ENCODE data around the gene TRPM3. TPM values are rescaled to one million over a fixed set of nuclear protein-coding genes. Genes with fewer than 3 reads are reported as not detected.

Gene TRPM3
- total RNA-seq, 2 experiments from 2014 or later, result not detected

GRCh38 chr9:70567511-70567910 is 553.9 kb downstream of the TRPM3 start:
- CTCF ChIA-PET, result no interaction called here
- no peak overlapping the region for H3K4me3 Mint-ChIP-seq
- peaks cover 39% of the 10 kb centered on the region for H3K4me1 Mint-ChIP-seq (ENCODE audit: low read depth)
- no peaks in the 10 kb centered on the region for H3K27me3 Mint-ChIP-seq
- intact Hi-C loops (cut with micrococcal nuclease), result loop anchor here (10.0 kb wide), 1 partner anchor 1393 kb away; the partner anchor contains the start of gene TJP2
- no peak for DNase-seq
- H3K36me3 Mint-ChIP-seq, result no peaks in the 10 kb centered on the region
- no peaks in the 10 kb centered on the region for H3K9me3 Mint-ChIP-seq
- H3K27ac Mint-ChIP-seq, result no peak overlapping the region
- POLR2A ChIA-PET, result interaction anchor here (0.7 kb wide), 1 partner anchor 47 kb away, joined by 3 read pairs; no protein-coding TSS in a partner anchor

- intact Hi-C loops (cut with micrococcal nuclease), result loop anchor here (10.0 kb wide), 1 partner anchor 1392 kb away; the partner anchor contains the start of gene TJP2
Measured at GRCh38 chr9:70566751-70567150, 554.7 kb downstream of the TRPM3 start.

GRCh38 chr9:70566066-70566465 is 555.4 kb downstream of the TRPM3 start:
- Mint-ChIP-seq H3K4me3 (no peak overlapping the region), H3K9me3 (no peaks in the 10 kb centered on the region), H3K4me1 (ENCODE audit: low read depth) (peaks cover 43% of the 10 kb centered on the region), H3K36me3 (no peaks in the 10 kb centered on the region), H3K27ac (peak overlapping the region; percentile 15), H3K27me3 (no peaks in the 10 kb centered on the region)
- peak; percentile 42 for DNase-seq
- ChIA-PET POLR2A (interaction anchor here (1.0 to 1.4 kb wide), 2 partner anchors 147 to 152 kb away, joined by 3 to 4 read pairs; partner anchors contain the start of gene KLF9), CTCF (interaction anchor here (0.7 to 1.2 kb wide), 2 partner anchors 36 to 226 kb away, joined by 3 to 6 read pairs; no protein-coding TSS in a partner anchor)
- intact Hi-C loops (cut with micrococcal nuclease), result loop anchor here (10.0 kb wide), 1 partner anchor 1391 kb away; the partner anchor contains the start of gene TJP2

More at GRCh38 chr9:70566751-70567150, 554.7 kb downstream of the TRPM3 start:
- H3K27ac Mint-ChIP-seq, result no peak overlapping the region
- no peaks in the 10 kb centered on the region for H3K36me3 Mint-ChIP-seq
- no peaks in the 10 kb centered on the region for H3K9me3 Mint-ChIP-seq
- POLR2A ChIA-PET, result interaction anchor here (0.7 to 1.4 kb wide), 2 partner anchors 47 to 152 kb away, joined by 3 read pairs; partner anchors contain the start of gene KLF9
- H3K27me3 Mint-ChIP-seq, result no peaks in the 10 kb centered on the region
- CTCF ChIA-PET, result interaction anchor here (0.7 to 1.2 kb wide), 2 partner anchors 36 to 226 kb away, joined by 3 to 6 read pairs; no protein-coding TSS in a partner anchor
- H3K4me1 Mint-ChIP-seq (ENCODE audit: low read depth), result peaks cover 43% of the 10 kb centered on the region
- no peak overlapping the region for H3K4me3 Mint-ChIP-seq
- no peak for DNase-seq

- CTCF ChIA-PET, result interaction anchor here (0.9 kb wide), 1 partner anchor 38 kb away, joined by 3 read pairs; no protein-coding TSS in a partner anchor
- Mint-ChIP-seq H3K27ac (peak overlapping the region; percentile 88), H3K9me3 (no peaks in the 10 kb centered on the region), H3K4me1 (ENCODE audit: low read depth) (peaks cover 43% of the 10 kb centered on the region), H3K4me3 (peak overlapping the region; percentile 38), H3K27me3 (no peaks in the 10 kb centered on the region), H3K36me3 (no peaks in the 10 kb centered on the region)
- DNase-seq, result no peak
- POLR2A ChIA-PET, result interaction anchor here (1.2 to 4.1 kb wide), 5 partner anchors 36 to 153 kb away, joined by 3 to 34 read pairs (median 17); no protein-coding TSS in a partner anchor
- intact Hi-C loops (cut with micrococcal nuclease), result loop anchor here (1.0 to 10.0 kb wide), 5 partner anchors 144 to 1390 kb away; partner anchors contain the start of genes CEMIP2, SMC5 and TJP2
Measured at GRCh38 chr9:70564468-70565335, 556.7 kb downstream of the TRPM3 start.

GRCh38 chr9:70563431-70564204 is 557.8 kb downstream of the TRPM3 start:
- no peaks in the 10 kb centered on the region for H3K9me3 Mint-ChIP-seq
- DNase-seq, result peak; percentile 81
- H3K4me1 Mint-ChIP-seq (ENCODE audit: low read depth), result peaks cover 47% of the 10 kb centered on the region
- H3K27ac Mint-ChIP-seq, result peak overlapping the region; percentile 88
- POLR2A ChIA-PET, result interaction anchor here (0.7 to 4.1 kb wide), 6 partner anchors 37 to 152 kb away, joined by 3 to 34 read pairs (median 10); no protein-coding TSS in a partner anchor
- peak overlapping the region; percentile 38 for H3K4me3 Mint-ChIP-seq
- CTCF ChIA-PET, result interaction anchor here (0.9 to 1.1 kb wide), 4 partner anchors 39 to 170 kb away, joined by 3 to 4 read pairs (median 3); no protein-coding TSS in a partner anchor
- no peaks in the 10 kb centered on the region for H3K36me3 Mint-ChIP-seq
- no peaks in the 10 kb centered on the region for H3K27me3 Mint-ChIP-seq
- intact Hi-C loops (cut with micrococcal nuclease), result loop anchor here (1.0 to 10.0 kb wide), 11 partner anchors 14 to 1389 kb away; partner anchors contain the start of genes CEMIP2, SMC5 and TJP2

GRCh38 chr9:70563010-70563409 is 558.4 kb downstream of the TRPM3 start:
- ChIA-PET POLR2A (interaction anchor here (0.7 to 4.1 kb wide), 5 partner anchors 38 to 151 kb away, joined by 3 to 34 read pairs (median 17); no protein-coding TSS in a partner anchor), CTCF (interaction anchor here (0.7 to 1.1 kb wide), 4 partner anchors 39 to 170 kb away, joined by 3 to 5 read pairs (median 4); no protein-coding TSS in a partner anchor)
- Mint-ChIP-seq H3K36me3 (no peaks in the 10 kb centered on the region), H3K9me3 (no peaks in the 10 kb centered on the region), H3K4me1 (ENCODE audit: low read depth) (peaks cover 47% of the 10 kb centered on the region), H3K27me3 (no peaks in the 10 kb centered on the region), H3K27ac (peak overlapping the region; percentile 88), H3K4me3 (peak overlapping the region; percentile 17)
- intact Hi-C loops (cut with micrococcal nuclease), result loop anchor here (1.0 to 10.0 kb wide), 8 partner anchors 14 to 1388 kb away; partner anchors contain the start of genes CEMIP2 and TJP2
- DNase-seq, result no peak

- Mint-ChIP-seq H3K27ac (no peak overlapping the region), H3K27me3 (no peaks in the 10 kb centered on the region), H3K9me3 (no peaks in the 10 kb centered on the region), H3K36me3 (no peaks in the 10 kb centered on the region), H3K4me3 (no peak overlapping the region), H3K4me1 (ENCODE audit: low read depth) (peaks cover 44% of the 10 kb centered on the region)
- intact Hi-C loops (cut with micrococcal nuclease), result loop anchor here (5.0 to 10.0 kb wide), 2 partner anchors 1205 to 1387 kb away; partner anchors contain the start of genes CEMIP2 and TJP2
- no peak for DNase-seq
- POLR2A ChIA-PET, result interaction anchor here (2.9 to 4.1 kb wide), 2 partner anchors 42 to 142 kb away, joined by 17 to 34 read pairs; no protein-coding TSS in a partner anchor
- CTCF ChIA-PET, result interaction anchor here (1.6 kb wide), 1 partner anchor 10 kb away, joined by 4 read pairs; no protein-coding TSS in a partner anchor
Measured at GRCh38 chr9:70561786-70562395, 559.5 kb downstream of the TRPM3 start.

GRCh38 chr9:70561111-70561510 is 560.3 kb downstream of the TRPM3 start:
- Mint-ChIP-seq H3K4me3 (no peak overlapping the region), H3K27ac (no peak overlapping the region), H3K4me1 (ENCODE audit: low read depth) (peaks cover 37% of the 10 kb centered on the region), H3K36me3 (no peaks in the 10 kb centered on the region), H3K27me3 (no peaks in the 10 kb centered on the region), H3K9me3 (no peaks in the 10 kb centered on the region)
- intact Hi-C loops (cut with micrococcal nuclease), result loop anchor here (5.0 to 10.0 kb wide), 2 partner anchors 1206 to 1386 kb away; partner anchors contain the start of genes CEMIP2 and TJP2
- CTCF ChIA-PET, result interaction anchor here (0.7 to 1.6 kb wide), 3 partner anchors 9 to 139 kb away, joined by 3 to 4 read pairs (median 3); no protein-coding TSS in a partner anchor
- DNase-seq, result no peak
- POLR2A ChIA-PET, result interaction anchor here (4.1 kb wide), 1 partner anchor 141 kb away, joined by 34 read pairs; no protein-coding TSS in a partner anchor

GRCh38 chr9:70559102-70559501 is 562.3 kb downstream of the TRPM3 start:
- Mint-ChIP-seq H3K27me3 (no peaks in the 10 kb centered on the region), H3K9me3 (no peaks in the 10 kb centered on the region), H3K4me3 (no peak overlapping the region), H3K27ac (no peak overlapping the region), H3K36me3 (no peaks in the 10 kb centered on the region), H3K4me1 (ENCODE audit: low read depth) (peaks cover 24% of the 10 kb centered on the region)
- DNase-seq, result no peak
- intact Hi-C loops (cut with micrococcal nuclease), result no loop called here
- ChIA-PET CTCF (no interaction called here), POLR2A (no interaction called here)

- Mint-ChIP-seq H3K4me1 (ENCODE audit: low read depth) (peaks cover 14% of the 10 kb centered on the region), H3K36me3 (no peaks in the 10 kb centered on the region), H3K27me3 (no peaks in the 10 kb centered on the region), H3K27ac (no peak overlapping the region), H3K9me3 (no peaks in the 10 kb centered on the region), H3K4me3 (no peak overlapping the region)
- intact Hi-C loops (cut with micrococcal nuclease), result no loop called here
- DNase-seq, result no peak
- ChIA-PET CTCF (no interaction called here), POLR2A (no interaction called here)
Measured at GRCh38 chr9:70557661-70558369, 563.6 kb downstream of the TRPM3 start.
